Activated CD4-positive, alpha-beta T cell treated with anti-CD3 and anti-CD28 coated beads, Interleukin-2, amount 50 U/mL, for 24 hours (primary cell): Measurements from ENCODE around the gene MYCN.

Source experiments
- DNase-seq, 2 donors: peaks; one replicate each; pipeline ENCODE4 v3.0.0-alpha.2; 2020; ENCODE audit warnings: low read depth in 1 of 2, low spot score in 1 of 2

The MYCN gene

DNA sequence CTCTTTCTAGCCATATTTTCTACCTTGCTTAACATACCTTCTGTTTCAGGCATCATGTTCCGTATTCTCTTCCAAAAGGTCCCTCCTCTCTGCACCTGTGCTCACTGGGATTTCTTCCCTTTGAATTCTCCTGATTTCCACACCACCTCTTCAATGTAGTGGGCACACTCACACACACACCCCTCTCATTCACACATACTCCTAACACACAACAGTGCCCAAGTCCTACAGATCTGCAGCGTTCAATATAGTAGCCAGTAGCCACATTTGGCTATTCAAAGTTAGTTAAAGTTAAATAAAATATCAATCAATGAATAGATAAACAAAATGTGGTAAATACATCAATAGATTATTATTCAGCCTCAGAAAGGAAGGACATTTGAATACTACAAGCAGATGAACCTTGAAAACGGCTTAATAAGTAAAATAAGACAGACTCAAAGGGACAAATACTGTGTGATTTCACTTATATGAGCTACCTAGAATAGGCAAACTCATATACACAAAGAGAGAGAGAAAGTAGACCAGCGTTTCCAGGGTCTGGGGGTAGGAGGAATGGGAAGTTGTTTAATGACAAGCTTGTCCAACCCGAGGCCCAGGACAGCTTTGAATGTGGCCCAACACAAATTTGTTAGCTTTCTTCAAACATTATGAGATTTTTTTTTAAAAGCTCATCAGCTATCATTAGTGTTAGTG lies 34.4 kb downstream of the MYCN start:
- DNase-seq = no peak

DNA sequence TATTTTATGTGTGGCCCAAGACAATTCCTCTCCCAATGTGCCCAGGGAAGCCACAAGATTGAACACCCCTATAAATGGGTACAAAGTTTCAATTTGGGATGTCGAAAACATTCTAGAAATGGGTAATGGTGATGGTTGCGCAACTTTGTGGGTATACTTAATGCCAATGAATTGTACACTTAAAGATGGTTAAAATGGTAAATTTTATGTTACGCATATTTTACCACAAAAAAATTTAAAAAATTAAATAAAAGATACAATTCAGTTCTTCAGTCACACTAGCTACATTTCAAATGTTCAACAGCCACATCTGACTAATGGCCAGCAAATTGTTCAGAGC lies 34.9 kb downstream of the MYCN start:
- no peak for DNase-seq

DNA sequence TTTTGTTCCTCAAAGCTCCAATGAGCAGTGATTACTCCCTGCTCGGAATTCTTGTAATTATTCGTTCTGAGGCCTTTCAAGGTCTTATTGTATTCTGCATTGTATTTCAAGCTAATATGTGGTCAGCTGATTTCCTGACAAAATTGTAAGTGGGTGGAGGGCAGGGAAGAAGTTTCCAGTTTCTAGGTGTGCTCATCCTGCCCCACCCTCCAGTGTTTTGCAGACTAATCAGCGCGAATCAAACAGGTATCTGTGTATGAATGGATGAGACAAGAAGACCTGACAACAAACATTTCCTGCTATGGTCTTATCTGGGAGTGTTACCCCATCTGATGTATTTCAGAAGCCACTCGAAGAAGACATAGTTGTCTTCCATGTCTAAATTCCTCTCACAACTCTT lies 35.3 kb downstream of the MYCN start:
- DNase-seq = no peak

DNA sequence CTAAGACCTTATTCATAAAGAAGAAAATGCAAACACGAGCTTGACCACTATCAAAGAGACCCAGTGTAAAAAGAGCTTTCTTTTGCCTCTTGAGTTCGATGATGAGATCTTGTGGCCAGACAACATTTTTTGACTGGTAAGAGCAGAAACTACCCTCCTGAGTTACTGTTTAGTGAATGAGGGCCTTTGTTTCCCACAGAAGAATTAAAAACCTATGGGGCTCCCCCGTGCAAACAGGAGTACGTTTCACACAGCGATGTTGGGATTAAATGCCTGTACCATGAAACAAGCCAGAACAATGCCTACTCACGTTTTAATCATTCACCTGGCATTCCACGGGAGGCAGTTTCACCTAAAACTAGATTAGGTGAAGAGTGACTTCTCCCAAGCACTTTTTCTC lies 36.0 kb downstream of the MYCN start:
- no peak for DNase-seq

DNA sequence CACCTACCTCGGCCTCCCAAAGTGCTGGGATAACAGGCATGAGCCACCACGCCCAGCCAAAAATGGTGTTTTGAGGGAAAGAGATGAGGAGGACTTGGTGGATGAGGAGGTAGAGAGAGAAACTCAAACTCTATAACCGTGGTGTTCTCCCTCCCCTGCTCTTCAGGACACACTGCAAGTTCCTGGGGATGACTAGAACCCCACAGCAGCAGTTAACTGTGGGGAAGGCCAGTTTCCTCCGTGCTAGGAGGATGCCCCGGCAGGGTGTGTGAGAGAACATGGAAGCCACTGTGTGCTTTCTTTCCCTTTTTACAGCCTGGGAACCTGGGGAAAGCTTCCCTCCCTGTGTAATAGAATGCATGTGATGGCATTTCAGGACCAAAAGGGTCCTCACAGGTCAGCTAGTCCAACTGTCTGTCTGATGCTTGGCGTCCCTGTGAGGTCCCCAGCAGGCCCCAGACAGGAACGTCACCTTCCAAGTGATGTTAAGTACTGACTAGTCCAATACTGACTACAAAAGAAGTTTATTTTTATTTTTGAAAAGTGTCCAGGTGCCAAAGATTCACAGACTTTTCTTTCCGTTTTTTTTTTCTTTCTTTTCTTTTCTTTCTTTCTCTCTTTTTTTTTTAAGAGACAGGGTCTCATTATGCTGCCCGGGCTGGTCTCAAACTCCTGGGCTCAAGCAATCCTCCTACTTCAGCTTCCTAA lies 38.9 kb downstream of the MYCN start:
- DNase-seq = no peak

DNA sequence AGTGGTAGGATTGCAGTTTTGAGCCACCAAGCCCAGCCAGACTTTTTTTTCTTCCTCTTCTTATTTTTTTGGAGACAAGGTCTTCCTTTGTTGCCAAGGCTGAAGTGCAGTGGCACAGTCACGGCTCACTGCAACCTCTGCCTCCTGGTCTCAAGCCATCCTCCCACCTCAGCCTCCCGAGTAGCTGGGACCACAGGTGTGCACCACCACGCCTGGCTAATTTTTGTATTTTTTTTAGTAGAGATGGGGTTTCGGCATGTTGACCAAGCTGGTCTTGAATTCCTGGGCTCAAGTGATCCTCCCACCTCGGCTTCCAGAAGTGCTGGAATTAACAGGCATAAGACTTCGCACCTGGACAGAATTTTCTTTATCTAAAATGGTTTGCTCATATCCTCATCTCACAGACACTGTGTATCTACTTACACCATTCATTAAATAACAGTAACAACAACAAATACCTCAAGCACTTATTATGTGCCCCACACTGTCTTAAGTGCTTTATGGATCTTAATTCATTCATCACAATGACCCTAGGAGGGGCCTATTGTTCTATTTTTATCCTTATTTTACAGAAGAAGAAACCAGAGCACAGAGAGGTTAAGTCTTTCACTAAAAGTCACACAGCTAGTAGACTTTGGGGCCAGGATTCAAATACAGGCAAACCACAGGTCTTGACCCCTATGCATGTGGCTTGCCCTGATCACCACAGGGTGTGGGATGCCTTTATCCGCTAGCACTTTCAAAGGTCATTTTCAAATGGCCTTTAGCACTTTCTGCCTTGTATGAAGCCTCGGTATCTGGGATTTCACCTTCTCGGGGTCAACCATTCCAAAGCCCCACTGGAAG lies 39.6 kb downstream of the MYCN start:
- no peak for DNase-seq

DNA sequence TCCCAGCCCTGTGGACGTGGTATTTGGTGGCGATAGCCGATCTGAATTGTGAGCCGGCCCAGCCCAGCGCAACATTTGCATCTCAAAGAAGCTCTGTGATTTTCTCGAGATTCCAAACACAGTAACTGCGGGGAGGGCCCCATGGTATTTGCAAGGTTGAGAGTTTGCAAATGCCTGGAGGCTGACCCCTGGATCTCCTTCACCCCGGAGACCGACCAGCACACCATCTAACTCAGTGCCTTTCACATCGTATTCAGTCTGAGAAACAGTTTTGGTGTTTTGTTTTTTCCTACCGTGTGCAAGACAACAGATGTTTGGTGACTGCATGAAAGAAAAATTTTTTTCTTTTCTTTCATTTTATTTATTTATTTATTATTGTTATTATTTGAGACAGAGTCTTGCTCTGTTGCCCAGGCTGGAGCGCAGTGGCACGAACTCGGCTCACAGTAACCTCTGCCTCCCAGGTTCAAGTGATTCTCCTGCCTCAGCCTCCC lies 40.3 kb downstream of the MYCN start:
- DNase-seq = no peak

DNA sequence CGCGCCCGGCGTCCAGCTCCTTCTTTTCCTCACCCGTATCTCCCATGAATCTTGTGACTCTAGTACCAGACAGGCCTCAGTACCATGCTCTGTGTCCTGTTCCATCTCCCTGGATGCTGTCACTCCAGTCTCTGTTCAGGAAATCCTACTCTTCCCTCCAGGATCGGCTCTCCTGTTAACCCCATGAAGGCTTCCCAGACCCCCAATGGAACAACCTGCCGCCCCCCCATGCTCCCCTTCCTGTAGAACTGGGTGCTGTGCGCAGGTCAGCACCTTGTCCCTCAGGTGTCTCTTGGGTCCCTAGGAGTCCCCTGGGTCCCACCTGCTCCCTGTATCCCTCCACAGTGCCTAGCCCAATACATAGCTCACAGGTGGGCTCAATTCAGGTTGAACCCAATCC lies 41.3 kb downstream of the MYCN start:
- DNase-seq = no peak

DNA sequence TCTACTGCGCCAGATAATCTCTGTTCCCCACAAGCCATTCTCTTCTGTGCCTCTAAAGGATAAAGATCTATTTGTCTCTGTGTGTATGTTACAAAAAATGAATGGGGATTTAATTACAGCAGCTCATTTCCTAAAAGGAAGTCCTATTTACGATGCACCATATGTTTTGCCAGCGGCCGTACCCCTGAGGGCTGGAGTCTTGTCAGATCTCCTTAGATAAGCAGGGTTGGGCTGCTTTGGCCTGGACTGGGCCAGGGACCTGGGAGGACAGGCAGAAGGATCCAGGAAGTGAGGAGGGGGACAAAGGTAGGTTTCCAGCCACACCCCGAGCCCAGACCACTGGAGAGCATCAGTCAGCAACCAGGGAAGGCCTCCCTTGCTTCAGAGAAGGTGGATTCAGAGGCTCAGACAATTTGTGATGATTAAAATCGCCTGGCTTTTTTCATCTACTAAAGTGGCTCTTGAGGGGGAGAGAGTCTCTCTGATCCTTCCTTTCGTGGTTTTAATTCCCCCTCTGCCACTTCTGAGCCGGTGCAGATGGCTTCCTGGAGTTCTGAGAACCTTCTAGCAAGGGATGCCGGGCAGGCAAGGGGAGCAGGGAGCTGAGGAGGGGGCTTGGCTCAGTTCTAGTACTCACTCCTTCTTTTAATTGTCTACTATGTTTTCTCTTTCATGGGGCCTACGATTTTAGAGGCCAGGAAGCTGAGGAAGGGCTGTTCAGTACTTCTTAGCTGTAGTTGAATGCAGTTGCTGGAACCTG lies 42.1 kb downstream of the MYCN start:
- no peak for DNase-seq

DNA sequence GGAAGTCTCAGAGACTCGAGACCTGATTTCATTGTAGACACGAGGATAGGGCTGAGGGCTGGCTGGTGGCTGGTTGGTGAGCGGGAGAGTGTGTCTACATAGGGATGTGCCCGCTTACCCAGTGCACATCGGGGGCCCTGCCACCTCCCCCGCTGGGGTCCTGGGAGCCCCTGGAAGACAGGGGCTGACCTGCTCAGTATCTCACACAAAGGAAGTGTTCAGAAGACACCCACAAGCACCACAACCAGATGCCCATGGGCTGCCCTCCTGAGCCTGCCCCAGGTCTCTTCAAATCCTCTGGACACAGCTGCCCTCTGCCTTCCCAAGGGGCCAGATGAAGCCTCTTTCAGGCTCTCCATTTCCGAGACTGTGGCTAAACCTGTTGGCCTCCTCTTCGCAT lies 43.1 kb downstream of the MYCN start:
- DNase-seq = no peak

DNA sequence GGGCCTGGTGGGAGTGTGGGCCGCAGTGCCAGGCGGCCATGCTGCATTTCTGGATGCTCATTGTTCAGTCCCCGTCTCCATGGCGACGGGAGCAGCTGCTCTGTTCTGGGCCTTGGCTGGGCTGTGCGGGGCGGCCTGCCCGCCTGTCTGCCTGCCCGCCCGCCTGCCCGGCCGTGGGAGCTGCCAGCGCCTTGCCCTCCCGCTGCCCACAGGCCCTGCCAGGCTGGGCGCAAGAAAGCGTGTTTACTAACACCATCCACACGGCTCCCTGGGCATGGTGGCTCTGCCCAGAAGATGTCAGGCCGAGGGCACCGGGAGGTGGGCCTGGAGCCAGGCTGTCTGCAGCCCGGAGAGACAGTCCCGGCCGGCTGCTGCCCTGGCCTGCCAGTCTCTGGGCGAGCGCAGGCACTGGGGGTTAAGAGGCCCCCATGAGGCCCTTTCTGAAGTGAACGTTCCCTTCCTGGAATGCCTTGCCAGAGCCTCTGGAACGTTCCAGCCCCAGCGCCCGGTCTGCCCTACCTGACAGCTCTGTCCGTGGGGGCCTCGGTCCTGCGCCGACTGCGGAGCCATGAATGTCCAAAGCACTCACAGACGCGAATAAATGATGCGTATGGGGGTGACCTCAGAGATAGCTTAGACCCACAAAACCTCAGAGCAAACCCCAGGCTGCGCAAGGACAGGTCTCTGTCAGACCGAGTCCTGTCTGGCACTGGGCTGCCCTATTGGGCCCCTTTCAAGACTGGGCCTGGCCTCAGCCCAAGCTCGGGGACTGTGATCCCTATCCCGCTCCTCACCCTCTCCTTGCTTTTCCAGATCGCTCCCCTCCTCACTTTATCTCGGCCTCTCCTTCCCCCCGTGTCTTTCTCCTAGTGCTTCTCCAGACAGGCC lies 44.3 kb downstream of the MYCN start:
- DNase-seq = no peak

DNA sequence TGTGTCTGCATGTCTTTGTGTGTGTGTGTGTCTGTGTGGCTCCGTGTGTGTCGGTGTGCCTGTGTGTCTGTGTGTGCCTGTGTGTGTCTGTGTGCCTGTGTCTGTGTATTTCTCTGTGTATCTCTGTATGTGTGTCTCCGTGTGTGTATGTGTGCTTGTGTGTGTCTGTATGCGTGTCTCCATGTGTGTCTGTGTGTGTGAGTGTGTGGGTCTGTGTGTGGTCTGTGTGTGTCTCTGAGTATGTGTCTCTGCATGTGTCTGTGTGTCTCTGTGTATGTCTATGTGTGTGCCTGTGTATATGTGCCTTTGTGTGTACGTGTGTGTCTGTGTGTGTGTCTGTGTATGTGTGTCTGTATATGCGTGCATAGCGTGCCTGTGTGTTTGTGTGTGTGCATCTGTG lies 45.2 kb downstream of the MYCN start:
- no peak for DNase-seq

DNA sequence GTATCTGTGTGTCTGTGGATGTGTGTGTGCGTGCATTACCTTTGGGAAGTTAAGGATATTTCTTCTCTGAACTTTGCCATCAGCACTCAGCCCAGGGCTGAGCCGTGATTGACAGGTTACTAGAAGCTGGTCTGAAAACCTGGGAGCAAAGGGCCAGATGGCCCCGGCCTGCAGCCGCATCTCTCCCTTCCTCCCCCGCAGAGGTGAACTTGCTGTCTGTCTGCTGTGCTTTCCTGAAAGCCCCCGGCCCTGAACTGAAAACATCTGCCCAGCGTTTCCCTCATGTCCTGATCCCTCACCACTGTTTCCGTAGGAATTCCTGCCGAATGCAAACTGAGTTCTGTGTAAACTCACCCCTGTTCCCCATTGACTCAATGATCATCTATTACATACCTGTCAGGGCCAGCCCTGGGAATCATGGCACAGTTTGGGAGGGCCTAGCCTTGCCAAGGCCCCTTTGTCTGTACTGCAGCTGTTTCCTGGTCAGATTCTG lies 45.8 kb downstream of the MYCN start:
- no peak for DNase-seq

DNA sequence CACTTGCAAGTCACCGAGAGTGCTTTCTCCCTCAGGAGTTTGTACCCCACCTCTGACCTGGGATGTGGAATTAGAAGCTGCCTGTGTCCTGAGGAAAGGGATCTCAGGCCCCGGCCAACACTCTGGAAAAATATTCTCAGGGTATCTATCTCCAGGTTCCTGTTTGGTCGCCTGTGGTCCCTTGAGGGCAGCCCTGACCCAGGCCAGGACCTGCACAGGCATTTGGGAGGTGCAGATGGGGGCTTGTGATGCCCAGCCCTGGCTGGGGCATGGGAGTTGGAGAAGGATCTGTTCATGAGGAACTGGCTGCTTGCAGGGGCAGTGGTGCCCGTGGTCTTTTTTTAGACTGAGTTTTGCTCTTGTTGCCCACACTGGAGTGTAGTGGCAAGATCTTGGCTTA lies 46.3 kb downstream of the MYCN start:
- DNase-seq = no peak

DNA sequence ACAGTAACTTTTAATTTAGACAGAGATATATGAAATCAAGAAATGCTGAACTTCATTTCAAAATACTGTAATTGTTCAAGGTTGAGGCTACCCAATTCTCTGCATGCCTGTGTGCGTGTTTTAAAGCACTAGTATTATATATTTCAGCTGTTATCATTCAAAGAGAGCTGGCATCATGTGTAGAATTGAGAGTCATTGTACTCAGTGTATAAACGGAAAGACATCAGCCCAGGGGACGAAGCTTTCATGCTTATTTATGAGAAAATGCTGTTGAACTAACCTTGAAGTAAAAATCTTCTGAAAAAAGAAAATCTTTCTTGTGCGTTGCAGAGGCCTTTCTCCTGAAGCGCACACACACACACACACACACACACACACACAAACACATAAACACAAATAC lies 48.4 kb downstream of the MYCN start:
- no peak for DNase-seq

DNA sequence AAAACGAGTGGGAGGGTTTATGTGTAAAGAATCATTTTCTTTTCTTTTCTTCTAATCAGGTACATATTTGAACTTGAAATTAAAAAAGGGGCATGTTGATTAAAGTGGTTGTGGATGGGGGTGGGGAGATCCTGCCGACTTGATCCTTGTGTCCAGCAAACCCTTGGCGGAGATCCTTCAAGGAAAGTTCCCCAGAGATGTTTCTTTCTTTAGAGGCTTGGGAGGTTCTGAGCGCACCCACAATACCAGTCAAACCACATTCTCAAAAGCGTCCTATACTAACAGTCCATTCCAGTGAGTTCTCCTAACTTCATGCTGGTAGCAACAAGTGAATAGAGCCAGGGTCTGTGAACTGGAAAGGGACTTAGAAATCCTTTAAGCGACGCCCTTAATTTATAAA lies 49.2 kb downstream of the MYCN start:
- DNase-seq = no peak

DNA sequence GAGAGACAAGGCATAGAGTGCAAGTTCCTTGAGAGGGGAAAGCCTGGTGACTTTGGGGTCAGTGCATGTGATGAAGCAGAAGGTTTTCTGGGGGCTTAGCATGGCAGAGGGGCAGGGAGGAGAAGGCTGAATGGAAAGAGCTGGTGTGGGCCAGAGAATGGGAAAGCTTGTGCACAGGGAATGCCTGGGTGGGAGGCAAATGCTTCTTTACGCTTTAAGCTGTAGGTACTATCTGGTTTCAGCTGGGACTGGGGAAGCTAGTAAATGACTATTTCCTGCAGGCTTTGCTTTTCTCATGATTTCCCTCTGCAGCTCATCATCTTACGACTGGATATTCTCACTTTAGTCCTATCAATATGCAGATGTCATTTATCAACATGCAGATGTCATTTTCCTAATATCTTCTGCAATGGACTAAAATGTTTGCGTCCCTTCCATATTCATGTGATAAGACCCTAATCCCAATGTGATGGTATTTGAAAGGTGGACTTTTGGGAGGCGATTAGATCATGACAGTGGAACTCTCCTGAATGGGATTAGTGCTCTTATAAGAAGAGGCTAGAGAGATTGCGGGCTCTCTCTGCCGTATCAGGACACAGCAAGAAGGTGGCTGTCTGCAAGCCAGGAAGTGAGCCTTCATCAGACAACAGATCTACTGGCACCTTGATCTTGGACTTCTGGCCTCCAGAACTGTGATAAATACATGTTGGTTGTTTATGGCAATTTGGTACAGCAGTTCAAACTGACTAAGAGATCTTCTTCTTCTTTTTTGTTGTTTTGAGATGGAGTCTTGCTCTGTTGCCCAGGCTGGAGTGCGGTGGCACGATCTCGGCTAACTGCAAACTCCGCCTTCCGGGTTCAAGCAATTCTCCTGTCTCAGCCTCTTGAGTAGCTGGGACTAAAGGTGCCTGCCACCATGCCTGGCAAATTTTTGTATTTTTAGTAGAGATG lies 50.1 kb downstream of the MYCN start:
- no peak for DNase-seq

DNA sequence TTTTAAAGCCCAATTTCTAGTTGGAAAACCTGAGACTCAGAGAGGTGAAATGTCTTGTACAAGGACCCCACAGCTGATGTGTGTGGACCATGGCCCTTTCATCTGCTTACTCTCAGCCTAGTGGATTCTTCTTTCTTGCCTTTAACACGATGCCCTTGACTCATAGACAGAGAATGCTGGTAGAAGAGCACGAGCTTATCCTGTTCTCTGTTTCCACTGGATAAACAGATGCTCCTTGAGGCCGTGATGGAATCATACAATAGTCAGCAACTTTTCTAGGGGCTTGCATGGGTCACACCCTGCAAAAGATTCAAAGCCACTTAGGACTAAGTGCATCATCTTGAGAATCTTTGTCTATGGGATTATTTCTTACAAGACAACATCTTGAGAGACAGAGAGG lies 50.9 kb downstream of the MYCN start:
- DNase-seq = no peak
